Measurements from ENCODE around the gene MYZAP. TPM values are rescaled to one million over a fixed set of nuclear protein-coding genes. Genes with fewer than 3 reads are reported as not detected.

The MYZAP gene
- total RNA-seq, 1 donor, result under 0.01 TPM

DNA sequence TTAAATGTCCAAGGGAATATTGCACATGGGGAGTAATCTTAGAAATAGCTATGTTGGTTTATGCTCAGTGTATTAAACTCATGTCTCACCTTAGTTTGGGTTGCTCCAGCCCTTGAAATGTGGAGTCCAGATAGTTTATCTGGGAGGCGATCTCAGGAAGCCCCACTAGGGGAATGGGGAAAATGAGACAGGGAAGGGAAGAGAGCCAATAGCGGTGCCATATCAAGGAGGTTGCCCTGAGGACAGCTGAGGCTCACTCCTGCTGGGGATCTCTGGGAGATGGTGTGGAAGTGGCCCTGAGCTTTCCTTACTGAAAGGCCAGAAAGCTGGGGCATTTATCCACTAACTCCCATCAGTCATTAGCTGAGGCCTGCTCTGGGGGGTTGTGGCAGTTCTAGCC lies 71.6 kb downstream of the MYZAP start:
- no peaks in the 10 kb centered on the region for H4K20me1 ChIP-seq (ENCODE audit: insufficient read depth, low read length)
- no peak overlapping the region for H3K27ac ChIP-seq (ENCODE audit: low read depth, low read length)
- no peaks in the 10 kb centered on the region for H3K36me3 ChIP-seq (ENCODE audit: insufficient read depth, low read length)
- H3K4me2 ChIP-seq (ENCODE audit: insufficient read depth, low read length), result no peak overlapping the region
- TF ChIP-seq CTCF (IDR thresholded peaks at IDR 0.05; ENCODE audit: extremely low read depth, low read depth, low read length), result no peak
- H3K4me3 ChIP-seq (ENCODE audit: insufficient read depth, low read length), result no peak overlapping the region
- H2AFZ ChIP-seq (ENCODE audit: low read length), result no peak overlapping the region
- H3K27me3 ChIP-seq (ENCODE audit: insufficient read depth, low read length), result peaks cover 31% of the 10 kb centered on the region
- no peaks in the 10 kb centered on the region for H3K9me3 ChIP-seq (ENCODE audit: low read depth, low read length)
- H3K4me1 ChIP-seq (ENCODE audit: insufficient read depth, low read length), result peaks cover 7% of the 10 kb centered on the region
- no peaks in the 10 kb centered on the region for H3K79me2 ChIP-seq (ENCODE audit: insufficient read depth, low read length)
- no peak for DNase-seq (ENCODE audit: insufficient read length, low spot score, missing footprints)

GRCh38 chr15:57665194-57665593 lies 73.5 kb downstream of the MYZAP start:
- Histone ChIP-seq H3K36me3 (ENCODE audit: insufficient read depth, low read length) (no peaks in the 10 kb centered on the region), H3K4me2 (ENCODE audit: insufficient read depth, low read length) (no peak overlapping the region), H3K9me3 (ENCODE audit: low read depth, low read length) (no peaks in the 10 kb centered on the region), H4K20me1 (ENCODE audit: insufficient read depth, low read length) (no peaks in the 10 kb centered on the region), H3K79me2 (ENCODE audit: insufficient read depth, low read length) (no peaks in the 10 kb centered on the region), H3K4me1 (ENCODE audit: insufficient read depth, low read length) (peaks cover 7% of the 10 kb centered on the region), H3K27ac (ENCODE audit: low read depth, low read length) (no peak overlapping the region), H3K27me3 (ENCODE audit: insufficient read depth, low read length) (peaks cover 21% of the 10 kb centered on the region), H2AFZ (ENCODE audit: low read length) (no peak overlapping the region), H3K4me3 (ENCODE audit: insufficient read depth, low read length) (no peak overlapping the region)
- no peak for DNase-seq (ENCODE audit: insufficient read length, low spot score, missing footprints)
- no peak for TF ChIP-seq CTCF (IDR thresholded peaks at IDR 0.05; ENCODE audit: extremely low read depth, low read depth, low read length)

GRCh38 chr15:57665939-57666338 lies 74.2 kb downstream of the MYZAP start:
- no peaks in the 10 kb centered on the region for H3K79me2 ChIP-seq (ENCODE audit: insufficient read depth, low read length)
- H4K20me1 ChIP-seq (ENCODE audit: insufficient read depth, low read length), result no peaks in the 10 kb centered on the region
- no peak overlapping the region for H3K4me2 ChIP-seq (ENCODE audit: insufficient read depth, low read length)
- no peak overlapping the region for H3K4me3 ChIP-seq (ENCODE audit: insufficient read depth, low read length)
- H3K27ac ChIP-seq (ENCODE audit: low read depth, low read length), result no peak overlapping the region
- no peak for TF ChIP-seq CTCF (IDR thresholded peaks at IDR 0.05; ENCODE audit: extremely low read depth, low read depth, low read length)
- H3K27me3 ChIP-seq (ENCODE audit: insufficient read depth, low read length), result peaks cover 19% of the 10 kb centered on the region
- DNase-seq (ENCODE audit: insufficient read length, low spot score, missing footprints), result no peak
- peaks cover 7% of the 10 kb centered on the region for H3K4me1 ChIP-seq (ENCODE audit: insufficient read depth, low read length)
- no peaks in the 10 kb centered on the region for H3K9me3 ChIP-seq (ENCODE audit: low read depth, low read length)
- no peak overlapping the region for H2AFZ ChIP-seq (ENCODE audit: low read length)
- H3K36me3 ChIP-seq (ENCODE audit: insufficient read depth, low read length), result no peaks in the 10 kb centered on the region

- Histone ChIP-seq H3K4me3 (ENCODE audit: insufficient read depth, low read length) (peak overlapping the region; percentile 44), H3K36me3 (ENCODE audit: insufficient read depth, low read length) (no peaks in the 10 kb centered on the region), H2AFZ (ENCODE audit: low read length) (no peak overlapping the region), H4K20me1 (ENCODE audit: insufficient read depth, low read length) (no peaks in the 10 kb centered on the region), H3K79me2 (ENCODE audit: insufficient read depth, low read length) (no peaks in the 10 kb centered on the region), H3K4me2 (ENCODE audit: insufficient read depth, low read length) (peak overlapping the region; percentile 74), H3K9me3 (ENCODE audit: low read depth, low read length) (no peaks in the 10 kb centered on the region), H3K4me1 (ENCODE audit: insufficient read depth, low read length) (peaks cover 7% of the 10 kb centered on the region), H3K27ac (ENCODE audit: low read depth, low read length) (no peak overlapping the region), H3K27me3 (ENCODE audit: insufficient read depth, low read length) (peaks cover 14% of the 10 kb centered on the region)
- TF ChIP-seq CTCF (IDR thresholded peaks at IDR 0.05; ENCODE audit: extremely low read depth, low read depth, low read length), result peak; percentile 62
- peak; percentile 67 for DNase-seq (ENCODE audit: insufficient read length, low spot score, missing footprints)
Observed at GRCh38 chr15:57667171-57667849, 75.6 kb downstream of the MYZAP start.

Measured in osteoblast (primary cell).